Stimulated activated naive CD8-positive, alpha-beta T cell treated with anti-CD3 and anti-CD28 coated beads, Interleukin-15, Interleukin-2, amounts not matched to agents 100 ng/mL and 50 ng/mL, for 24 hours (primary cell): ENCODE data around the gene TMEM178A.

ENCODE experiments used
- H3K27ac Mint-ChIP-seq: one replicate; pipeline ENCODE4 v1.8.0; 2021; ENCODE audit warnings: mild to moderate bottlenecking, mixed read lengths
- H3K27me3 Mint-ChIP-seq: one replicate; pipeline ENCODE4 v1.8.0; 2021; ENCODE audit warnings: mixed read lengths
- H3K36me3 Mint-ChIP-seq: one replicate; pipeline ENCODE4 v1.8.0; 2021; ENCODE audit warnings: low read depth, mixed read lengths
- H3K4me1 Mint-ChIP-seq: one replicate; pipeline ENCODE4 v1.8.0; 2021; ENCODE audit warnings: low read depth, mixed read lengths
- H3K4me3 Mint-ChIP-seq: one replicate; pipeline ENCODE4 v1.8.0; 2021; ENCODE audit warnings: mild to moderate bottlenecking, mixed read lengths
- H3K9me3 Mint-ChIP-seq: one replicate; pipeline ENCODE4 v1.8.0; 2021; ENCODE audit warnings: mixed read lengths

Gene TMEM178A

GRCh38 chr2:39757156-39757555 lies 91.4 kb downstream of the TMEM178A start:
- Mint-ChIP-seq H3K4me3 (no peak overlapping the region), H3K9me3 (no peaks in the 10 kb centered on the region), H3K36me3 (peaks cover 91% of the 10 kb centered on the region), H3K27me3 (no peaks in the 10 kb centered on the region), H3K4me1 (no peaks in the 10 kb centered on the region), H3K27ac (no peak overlapping the region)

- no peaks in the 10 kb centered on the region for H3K27me3 Mint-ChIP-seq
- no peak overlapping the region for H3K27ac Mint-ChIP-seq
- H3K36me3 Mint-ChIP-seq = peaks cover 76% of the 10 kb centered on the region
- no peaks in the 10 kb centered on the region for H3K4me1 Mint-ChIP-seq
- H3K9me3 Mint-ChIP-seq = no peaks in the 10 kb centered on the region
- H3K4me3 Mint-ChIP-seq = no peak overlapping the region
Observed at GRCh38 chr2:39762448-39762847, 96.7 kb downstream of the TMEM178A start.
